ENCODE data around the gene LEF1. TPM values are rescaled to one million over a fixed set of nuclear protein-coding genes. Genes with fewer than 3 reads are reported as not detected.

The LEF1 gene
- total RNA-seq, 4 donors from 2014 or later: 0.42 to 3.6 (median 1.9) TPM

DNA sequence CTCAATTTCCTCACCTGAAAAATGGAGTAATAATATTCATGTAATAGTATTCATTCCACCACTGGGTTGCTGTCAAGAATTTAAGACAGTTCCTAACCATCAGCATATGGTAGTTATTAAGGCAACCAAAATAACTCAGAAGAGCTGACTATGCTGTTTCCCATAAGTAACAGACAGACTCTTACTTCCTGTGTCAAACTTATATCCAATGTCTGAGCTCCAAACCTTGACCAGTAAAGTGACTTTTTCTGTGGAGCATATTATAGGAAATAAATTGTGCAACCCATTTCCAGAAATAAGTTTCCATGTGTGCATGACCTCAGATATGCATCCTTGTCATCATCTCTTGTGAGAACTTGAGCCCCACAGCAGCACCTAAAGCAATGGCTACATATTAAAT, 100.3 kb downstream of the LEF1 start:
- H3K4me1 ChIP-seq: no peaks in the 10 kb centered on the region
- no peak for DNase-seq (ENCODE audit: extremely low spot score)
- no peaks in the 10 kb centered on the region for H3K36me3 ChIP-seq
- H3K9me3 ChIP-seq: no peaks in the 10 kb centered on the region
- no peak for TF ChIP-seq EP300 (IDR thresholded peaks at IDR 0.05)
- TF ChIP-seq, protein P1, sequence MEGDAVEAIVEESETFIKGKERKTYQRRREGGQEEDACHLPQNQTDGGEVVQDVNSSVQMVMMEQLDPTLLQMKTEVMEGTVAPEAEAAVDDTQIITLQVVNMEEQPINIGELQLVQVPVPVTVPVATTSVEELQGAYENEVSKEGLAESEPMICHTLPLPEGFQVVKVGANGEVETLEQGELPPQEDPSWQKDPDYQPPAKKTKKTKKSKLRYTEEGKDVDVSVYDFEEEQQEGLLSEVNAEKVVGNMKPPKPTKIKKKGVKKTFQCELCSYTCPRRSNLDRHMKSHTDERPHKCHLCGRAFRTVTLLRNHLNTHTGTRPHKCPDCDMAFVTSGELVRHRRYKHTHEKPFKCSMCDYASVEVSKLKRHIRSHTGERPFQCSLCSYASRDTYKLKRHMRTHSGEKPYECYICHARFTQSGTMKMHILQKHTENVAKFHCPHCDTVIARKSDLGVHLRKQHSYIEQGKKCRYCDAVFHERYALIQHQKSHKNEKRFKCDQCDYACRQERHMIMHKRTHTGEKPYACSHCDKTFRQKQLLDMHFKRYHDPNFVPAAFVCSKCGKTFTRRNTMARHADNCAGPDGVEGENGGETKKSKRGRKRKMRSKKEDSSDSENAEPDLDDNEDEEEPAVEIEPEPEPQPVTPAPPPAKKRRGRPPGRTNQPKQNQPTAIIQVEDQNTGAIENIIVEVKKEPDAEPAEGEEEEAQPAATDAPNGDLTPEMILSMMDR (IDR thresholded peaks at IDR 0.05): no peak
- no peak for TF ChIP-seq POLR2A (IDR thresholded peaks at IDR 0.05; ENCODE audit: low read depth)
- TF ChIP-seq POLR2AphosphoS5 (IDR thresholded peaks at IDR 0.05): no peak
- no peak overlapping the region for H3K4me3 ChIP-seq
- intact Hi-C loops (cut with DNase I): no loop called here
- H3K27ac ChIP-seq (replicated peaks in 1 of 4): no peak overlapping the region
- H3K27me3 ChIP-seq: no peaks in the 10 kb centered on the region

DNA sequence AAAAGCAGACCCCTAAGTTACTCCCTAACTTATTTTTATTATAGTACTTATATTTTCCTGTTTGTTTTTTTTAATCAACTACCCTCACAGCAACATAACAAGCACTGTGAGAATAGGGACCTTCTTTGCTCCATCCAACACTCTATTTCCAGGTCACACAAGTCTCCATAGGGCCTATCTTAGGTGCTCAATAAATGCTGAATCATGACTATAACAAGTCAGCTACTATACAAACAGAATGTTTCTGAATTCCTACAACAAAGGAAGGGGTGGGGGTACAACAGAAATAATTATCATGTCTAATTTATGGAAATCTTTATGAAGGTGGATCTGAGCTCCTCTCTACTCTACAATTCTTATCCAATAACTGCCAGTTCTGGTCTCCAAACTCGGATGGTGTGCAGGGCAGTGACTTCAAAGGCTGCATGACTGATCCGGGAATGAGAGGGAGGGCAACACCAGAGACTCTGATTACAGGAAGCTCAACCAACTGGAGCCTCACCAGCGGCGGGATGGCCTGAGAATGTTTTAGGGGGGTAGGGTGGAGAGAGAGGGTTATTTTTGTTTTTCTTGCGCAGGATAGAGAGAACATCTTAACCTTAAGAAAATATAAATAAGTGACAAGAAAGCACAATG, 107.9 kb downstream of the LEF1 start:
- Histone ChIP-seq H3K4me1 (no peaks in the 10 kb centered on the region), H3K36me3 (no peaks in the 10 kb centered on the region), H3K27ac (replicated peaks in 1 of 4) (no peak overlapping the region), H3K4me3 (no peak overlapping the region), H3K9me3 (no peaks in the 10 kb centered on the region), H3K27me3 (no peaks in the 10 kb centered on the region)
- DNase-seq (ENCODE audit: extremely low spot score): no peak
- TF ChIP-seq, protein P1 (IDR thresholded peaks at IDR 0.05): no peak
- TF ChIP-seq POLR2AphosphoS5 (IDR thresholded peaks at IDR 0.05) (no peak), EP300 (IDR thresholded peaks at IDR 0.05) (no peak), POLR2A (IDR thresholded peaks at IDR 0.05; ENCODE audit: low read depth) (no peak)
- 74% methylated on average over 5 of the region's 5 CpGs for WGBS
- intact Hi-C loops (cut with DNase I): no loop called here

DNA sequence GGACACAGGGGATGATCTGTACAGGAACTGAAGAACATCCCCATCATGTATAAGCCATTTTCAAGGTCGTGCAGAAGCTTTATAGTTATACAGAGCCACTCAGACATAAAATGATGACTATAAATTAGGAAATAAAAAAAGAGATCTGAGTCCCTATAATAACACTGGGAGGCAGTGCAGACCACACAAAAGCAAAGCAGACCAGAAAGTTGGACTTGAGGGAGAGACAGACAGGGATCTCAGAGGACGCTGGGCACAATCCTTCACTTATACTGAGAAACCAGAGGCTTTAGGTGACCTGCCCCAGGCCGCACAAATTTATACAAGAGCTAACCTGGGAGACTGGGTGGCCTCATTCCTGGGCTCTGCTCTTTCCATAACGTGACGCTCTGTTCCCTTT, 108.6 kb downstream of the LEF1 start:
- intact Hi-C loops (cut with DNase I): no loop called here

DNA sequence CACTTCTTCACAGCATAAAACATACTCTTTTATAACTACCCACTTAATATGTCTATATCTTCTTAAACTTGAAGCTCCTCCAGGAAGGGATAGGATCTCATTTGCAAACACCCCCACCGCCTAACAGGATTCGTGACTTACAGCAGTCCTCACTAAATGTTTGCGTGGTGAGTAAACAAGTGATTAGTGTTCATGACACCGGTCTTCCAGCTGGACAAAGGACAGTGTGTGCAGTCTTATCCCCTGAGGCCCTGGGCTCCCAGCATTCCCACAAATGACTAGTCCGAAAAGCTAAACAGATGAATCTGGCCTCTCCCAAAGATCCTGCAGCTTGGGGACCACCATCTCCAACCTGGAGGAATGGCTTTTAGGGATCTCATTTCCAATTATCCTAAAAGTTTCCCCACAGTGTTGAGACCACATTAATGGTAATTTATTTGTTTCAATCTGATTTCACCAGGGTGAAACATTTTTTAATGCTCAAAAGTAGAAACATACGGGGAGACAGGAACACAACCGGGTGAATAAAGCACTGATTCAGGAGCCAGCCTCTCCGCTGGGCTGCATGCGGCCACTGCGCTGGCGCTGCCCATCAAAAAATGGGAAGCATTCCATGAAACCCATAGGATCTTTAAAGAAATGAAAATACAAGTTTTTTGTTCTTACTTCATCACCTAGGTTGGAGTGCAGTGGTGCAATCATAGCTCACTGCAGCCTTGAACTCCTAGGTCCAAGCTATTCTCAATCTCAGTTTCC, 109.9 kb downstream of the LEF1 start:
- WGBS: 88% methylated on average over 11 of the region's 11 CpGs
- Histone ChIP-seq H3K27ac (replicated peaks in 1 of 4) (no peak overlapping the region), H3K36me3 (no peaks in the 10 kb centered on the region), H3K4me1 (no peaks in the 10 kb centered on the region), H3K27me3 (no peaks in the 10 kb centered on the region), H3K4me3 (no peak overlapping the region), H3K9me3 (no peaks in the 10 kb centered on the region)
- no peak for DNase-seq (ENCODE audit: extremely low spot score)
- intact Hi-C loops (cut with DNase I): no loop called here
- TF ChIP-seq POLR2AphosphoS5 (IDR thresholded peaks at IDR 0.05): no peak
- no peak for TF ChIP-seq EP300 (IDR thresholded peaks at IDR 0.05)
- TF ChIP-seq, protein P1 (IDR thresholded peaks at IDR 0.05): no peak
- TF ChIP-seq POLR2A (IDR thresholded peaks at IDR 0.05; ENCODE audit: low read depth): no peak

More for the DNA sequence above, 108.6 kb downstream of the LEF1 start:
- no peak for TF ChIP-seq EP300 (IDR thresholded peaks at IDR 0.05)
- TF ChIP-seq POLR2A (IDR thresholded peaks at IDR 0.05; ENCODE audit: low read depth): no peak
- 50% methylated on average over 5 of the region's 5 CpGs for WGBS
- Histone ChIP-seq H3K27me3 (no peaks in the 10 kb centered on the region), H3K4me1 (no peaks in the 10 kb centered on the region), H3K36me3 (no peaks in the 10 kb centered on the region), H3K9me3 (no peaks in the 10 kb centered on the region), H3K4me3 (no peak overlapping the region), H3K27ac (replicated peaks in 1 of 4) (no peak overlapping the region)
- no peak for DNase-seq (ENCODE audit: extremely low spot score)

DNA sequence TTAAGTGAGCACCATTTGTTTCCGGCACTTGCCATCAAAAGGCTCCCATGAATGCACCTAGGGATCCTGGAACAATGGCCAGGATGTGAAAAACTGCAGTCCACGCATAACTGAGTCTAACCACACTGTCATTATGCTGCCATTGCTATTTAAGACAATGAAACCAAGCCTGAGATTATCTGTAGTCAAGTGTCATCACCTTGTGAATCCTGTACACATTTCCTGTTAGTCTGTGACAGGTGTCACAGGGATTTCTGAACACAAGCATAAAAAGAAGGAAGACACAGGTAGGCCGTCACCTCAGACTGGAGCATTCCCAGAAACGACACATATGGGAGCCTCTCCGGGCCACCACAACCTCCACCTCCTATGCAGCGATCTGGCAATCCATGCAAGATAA, 112.3 kb downstream of the LEF1 start:
- no peaks in the 10 kb centered on the region for H3K27me3 ChIP-seq
- H3K27ac ChIP-seq (replicated peaks in 1 of 4): no peak overlapping the region
- no peak for TF ChIP-seq POLR2A (IDR thresholded peaks at IDR 0.05; ENCODE audit: low read depth)
- DNase-seq (ENCODE audit: extremely low spot score): no peak
- H3K4me3 ChIP-seq: no peak overlapping the region
- intact Hi-C loops (cut with DNase I): no loop called here
- no peaks in the 10 kb centered on the region for H3K9me3 ChIP-seq
- H3K36me3 ChIP-seq: no peaks in the 10 kb centered on the region
- 79% methylated on average over 6 of the region's 6 CpGs for whole genome bisulfite sequencing
- H3K4me1 ChIP-seq: no peaks in the 10 kb centered on the region

Data from esophagus muscularis mucosa (tissue), 4 donors.